B cell (primary cell): Measurements from ENCODE around the gene AFF3. TPM values are rescaled to one million over a fixed set of nuclear protein-coding genes. Genes with fewer than 3 reads are reported as not detected.

Experiments
- ATAC-seq: fragments of 200-7000 bp; cut with Tn5 transposase; one replicate; pipeline ENCODE4 v1.10.0; 2021; ENCODE audit warnings: low read depth, mild to moderate bottlenecking, moderate number of reproducible peaks, moderate library complexity
- CTCF ChIA-PET: fragments of 350-600 bp; sonication (Branson Sonifier 250); formaldehyde crosslinking; loops from one replicate; lab custom pipeline; 2021; ENCODE audit warnings: antibody characterized with exemption, inconsistent platforms; lab: Charles Lee
- POLR2A ChIA-PET: fragments of 350-600 bp; sonication (Branson Sonifier 250); formaldehyde crosslinking; loops from one replicate; lab custom pipeline; 2021; ENCODE audit warnings: antibody characterized with exemption; lab: Charles Lee
- DNase-seq: peaks from one replicate; pipeline ENCODE4 v3.0.0; 2013
- H2AFZ ChIP-seq: 2 replicates; pipeline ENCODE4 v1.6.1; 2012; ENCODE audit warnings: mild to moderate bottlenecking, low read depth, low read length; ENCODE audit not compliant: insufficient read depth, poor library complexity, severe bottlenecking
- H3K27ac ChIP-seq, 2 donors: 1 replicate in 1 of 2; 2 replicates in 1 of 2; pipeline ENCODE4 v1.5.1; 2012 to 2013; ENCODE audit warnings: low read length in 2 of 2, mild to moderate bottlenecking in 2 of 2, moderate library complexity in 1 of 2
- H3K27me3 ChIP-seq, 4 experiments: fragments of 200-600 bp in 1 of 4; sonication (generic) in 1 of 4; replicated peaks in 1 of 4; 1 replicate in 2 of 4; 2 replicates in 2 of 4; pipeline versions ENCODE4 v1.6.1 to v1.7.0; 2013 to 2016; ENCODE audit warnings: low read length in 3 of 4, mild to moderate bottlenecking in 2 of 4, mixed read lengths in 1 of 4, moderate library complexity in 1 of 4; ENCODE audit not compliant: insufficient read depth in 4 of 4, control insufficient read depth in 3 of 4; ENCODE audit errors: control extremely low read depth in 1 of 4
- H3K36me3 ChIP-seq, 2 experiments: replicated peaks in 1 of 2; 1 replicate in 1 of 2; 2 replicates in 1 of 2; pipeline versions ENCODE4 v1.6.1 to v1.7.1; 2013; ENCODE audit warnings: low read length in 1 of 2; ENCODE audit not compliant: insufficient read depth in 2 of 2, control insufficient read depth in 1 of 2; ENCODE audit errors: control extremely low read depth in 1 of 2, extremely low read depth in 1 of 2
- H3K4me1 ChIP-seq, 2 donors: fragments of 200-600 bp in 1 of 2; sonication (generic) in 1 of 2; 1 replicate in 1 of 2; 2 replicates in 1 of 2; pipeline versions ENCODE4 v1.5.1 to v1.6.1; 2013 to 2017; ENCODE audit warnings: low read length in 2 of 2; ENCODE audit not compliant: control insufficient read depth in 2 of 2, insufficient read depth in 2 of 2
- H3K4me2 ChIP-seq: replicated peaks from 2 replicates; pipeline ENCODE3; 2012; ENCODE audit warnings: mild to moderate bottlenecking, low read depth, low read length; ENCODE audit not compliant: poor library complexity, severe bottlenecking
- H3K4me3 ChIP-seq, 5 experiments: fragments of 200-600 bp in 1 of 5; sonication (generic) in 1 of 5; 1 replicate in 3 of 5; 2 replicates in 2 of 5; pipeline versions ENCODE4 v1.5.1 to v1.7.0; 2011 to 2016; ENCODE audit warnings: low read length in 4 of 5, mild to moderate bottlenecking in 4 of 5, low read depth in 2 of 5, control low read depth in 1 of 5, moderate library complexity in 1 of 5; ENCODE audit not compliant: insufficient read depth in 1 of 5; ENCODE audit errors: control extremely low read depth in 1 of 5, extremely low read depth in 1 of 5
- H3K79me2 ChIP-seq: fragments of 200-600 bp; sonication (generic); one replicate; pipeline ENCODE4 v1.6.0; 2016; ENCODE audit warnings: low read length; ENCODE audit not compliant: control insufficient read depth, insufficient read depth
- H3K9ac ChIP-seq: fragments of 200-600 bp; sonication (generic); 2 replicates; pipeline ENCODE4 v1.6.1; 2017; ENCODE audit warnings: mild to moderate bottlenecking, low read length, moderate library complexity
- H3K9me3 ChIP-seq, 3 donors: one replicate each; pipeline versions ENCODE4 v1.6.1 to v1.7.1; 2013; ENCODE audit warnings: low read length in 2 of 3; ENCODE audit not compliant: control insufficient read depth in 2 of 3, insufficient read depth in 1 of 3; ENCODE audit errors: control extremely low read depth in 1 of 3
- H4K20me1 ChIP-seq: 2 replicates; pipeline ENCODE4 v1.6.0; 2012; ENCODE audit warnings: mild to moderate bottlenecking, low read length; ENCODE audit not compliant: insufficient read depth, control insufficient read depth, poor library complexity, severe bottlenecking
- H3K27ac Mint-ChIP-seq: one replicate; pipeline ENCODE4 v1.8.0; 2021; ENCODE audit warnings: mixed read lengths
- H3K27me3 Mint-ChIP-seq: one replicate; pipeline ENCODE4 v1.8.0; 2021; ENCODE audit warnings: mixed read lengths
- H3K4me1 Mint-ChIP-seq: one replicate; pipeline ENCODE4 v1.8.0; 2021; ENCODE audit warnings: mixed read lengths
- H3K4me3 Mint-ChIP-seq: one replicate; pipeline ENCODE4 v1.8.0; 2021; ENCODE audit warnings: mixed read lengths
- H3K9me3 Mint-ChIP-seq: one replicate; pipeline ENCODE4 v1.8.0; 2022; ENCODE audit warnings: mixed read lengths; ENCODE audit not compliant: insufficient read depth
- EZH2 ChIP-seq: IDR thresholded peaks from 2 replicates; pipeline ENCODE4 v1.6.1; 2012; ENCODE audit warnings: borderline replicate concordance, low read depth, mild to moderate bottlenecking, moderate library complexity, low read length; ENCODE audit not compliant: insufficient read depth, poor library complexity, severe bottlenecking
- WGBS: methylation state at CpG from one replicate; pipeline ENCODE4 v1.1.5; 2013; ENCODE audit warnings: missing lambda C conversion rate; ENCODE audit not compliant: insufficient coverage; 5-methylcytosine and 5-hydroxymethylcytosine counted together
- intact Hi-C: fragments of 100-400 bp; cut with micrococcal nuclease; formaldehyde crosslinking; loops from one replicate; pipeline ENCODE4 v1.10.0; 2022
- polyA plus RNA-seq: library from polyadenylated mRNA; depleted of rRNA; stranded (reverse); fragments of >200 nt; gene quantifications from 2 replicates; pipeline ENCODE4 v1.2.3, GENCODE V29; 2012
- total RNA-seq, 2 donors: library from RNA; stranded (reverse); fragments of 120-200 nt in 1 of 2; gene quantifications; 1 replicate in 1 of 2; 2 replicates in 1 of 2; pipeline versions ENCODE4 v1.2.3 to v1.2.4, GENCODE V29; 2013 to 2022
- TF ChIP-seq, protein P1 (sequence below): fragments of 200-600 bp; IDR thresholded peaks from one replicate; pipeline ENCODE4 v1.8.0; 2022; ENCODE audit warnings: antibody characterized with exemption, mild to moderate bottlenecking

The AFF3 gene
- total and polyA plus RNA-seq, 2 donors (not counting 1 experiment from before 2014, with no cell fraction given): 117 to 830 TPM

GRCh38 chr2:99629320-99629719, 513.1 kb downstream of the AFF3 start:
- POLR2A ChIA-PET: no interaction called here
- DNase-seq (no peak), ATAC-seq (no peak)
- H3K4me2 ChIP-seq: no peak overlapping the region
- 100% methylated on average over 2 of the region's 5 CpGs for WGBS
- no peak overlapping the region for H2AFZ ChIP-seq
- peaks cover 16% of the 10 kb centered on the region for H3K4me1 Mint-ChIP-seq
- H3K4me3 ChIP-seq: no peak overlapping the region
- H3K9me3 ChIP-seq: peaks cover 0 to 14% (median 8%) of the 10 kb centered on the region in 3 donors
- intact Hi-C loops: no loop called here
- no peaks in the 10 kb centered on the region for H3K27me3 Mint-ChIP-seq
- no peak overlapping the region for H3K27ac Mint-ChIP-seq
- no peak overlapping the region for H3K4me3 Mint-ChIP-seq
- no peaks in the 10 kb centered on the region for H3K27me3 ChIP-seq
- H3K9me3 Mint-ChIP-seq: no peaks in the 10 kb centered on the region
- H3K4me1 ChIP-seq: peaks cover 0 to 3% of the 10 kb centered on the region in 2 donors
- peaks cover 2 to 42% of the 10 kb centered on the region in 2 experiments for H3K36me3 ChIP-seq
- H3K9ac ChIP-seq: no peak overlapping the region
- CTCF ChIA-PET: interaction anchor here (1.2 kb wide), 1 partner anchor 11 kb away, joined by 4 read pairs; no protein-coding TSS in a partner anchor
- peaks cover 48% of the 10 kb centered on the region for H4K20me1 ChIP-seq
- no peak overlapping the region for H3K27ac ChIP-seq
- H3K79me2 ChIP-seq: peaks cover 31% of the 10 kb centered on the region
- TF ChIP-seq, protein P1, sequence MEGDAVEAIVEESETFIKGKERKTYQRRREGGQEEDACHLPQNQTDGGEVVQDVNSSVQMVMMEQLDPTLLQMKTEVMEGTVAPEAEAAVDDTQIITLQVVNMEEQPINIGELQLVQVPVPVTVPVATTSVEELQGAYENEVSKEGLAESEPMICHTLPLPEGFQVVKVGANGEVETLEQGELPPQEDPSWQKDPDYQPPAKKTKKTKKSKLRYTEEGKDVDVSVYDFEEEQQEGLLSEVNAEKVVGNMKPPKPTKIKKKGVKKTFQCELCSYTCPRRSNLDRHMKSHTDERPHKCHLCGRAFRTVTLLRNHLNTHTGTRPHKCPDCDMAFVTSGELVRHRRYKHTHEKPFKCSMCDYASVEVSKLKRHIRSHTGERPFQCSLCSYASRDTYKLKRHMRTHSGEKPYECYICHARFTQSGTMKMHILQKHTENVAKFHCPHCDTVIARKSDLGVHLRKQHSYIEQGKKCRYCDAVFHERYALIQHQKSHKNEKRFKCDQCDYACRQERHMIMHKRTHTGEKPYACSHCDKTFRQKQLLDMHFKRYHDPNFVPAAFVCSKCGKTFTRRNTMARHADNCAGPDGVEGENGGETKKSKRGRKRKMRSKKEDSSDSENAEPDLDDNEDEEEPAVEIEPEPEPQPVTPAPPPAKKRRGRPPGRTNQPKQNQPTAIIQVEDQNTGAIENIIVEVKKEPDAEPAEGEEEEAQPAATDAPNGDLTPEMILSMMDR: no peak
- no peak for TF ChIP-seq EZH2

DNA sequence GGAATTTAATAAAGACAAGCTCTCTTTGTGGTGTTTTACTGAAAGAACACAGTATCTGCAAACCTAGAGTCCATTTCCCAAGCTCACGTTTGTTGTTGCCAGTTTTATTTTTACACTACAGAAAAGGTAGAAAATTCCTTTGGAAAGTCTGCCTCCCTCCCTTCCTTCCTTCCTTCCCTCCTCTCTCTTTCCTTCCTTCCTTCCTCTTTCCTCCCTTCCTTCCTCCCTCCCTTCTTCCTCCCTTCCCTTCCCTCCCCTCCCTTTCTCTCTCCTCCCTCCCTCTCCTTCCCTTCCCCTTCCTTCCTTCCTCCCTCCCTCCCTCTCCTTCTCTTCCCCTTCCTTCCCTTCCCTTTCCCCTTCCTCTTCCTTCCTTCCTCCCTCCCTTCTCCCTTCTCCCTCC, 516.2 kb downstream of the AFF3 start:
- peaks cover 2 to 64% of the 10 kb centered on the region in 2 experiments for H3K36me3 ChIP-seq
- ChIA-PET CTCF (no interaction called here), POLR2A (no interaction called here)
- H3K4me2 ChIP-seq: no peak overlapping the region
- H2AFZ ChIP-seq: no peak overlapping the region
- DNase-seq (no peak), ATAC-seq (no peak)
- Mint-ChIP-seq H3K27ac (no peak overlapping the region), H3K27me3 (no peaks in the 10 kb centered on the region), H3K4me1 (peaks cover 8% of the 10 kb centered on the region), H3K9me3 (no peaks in the 10 kb centered on the region), H3K4me3 (no peak overlapping the region)
- WGBS: no CpG with 5 or more reads among the region's 1 CpG
- H4K20me1 ChIP-seq: peaks cover 43% of the 10 kb centered on the region
- TF ChIP-seq, protein P1: no peak
- no peak for TF ChIP-seq EZH2
- H3K27me3 ChIP-seq: no peaks in the 10 kb centered on the region
- H3K4me3 ChIP-seq: no peak overlapping the region
- H3K27ac ChIP-seq: no peak overlapping the region
- peaks cover 40% of the 10 kb centered on the region for H3K79me2 ChIP-seq
- no peak overlapping the region for H3K9ac ChIP-seq
- intact Hi-C loops: no loop called here
- H3K4me1 ChIP-seq: no peaks in the 10 kb centered on the region
- H3K9me3 ChIP-seq: no peaks in the 10 kb centered on the region
